SK-N-MC (cell line): ENCODE results near the gene STK32A.

Experiments
- DNase-seq: peaks from one replicate; pipeline ENCODE4 v3.0.0-alpha.2; 2011; ENCODE audit warnings: low read depth, low spot score
- H3K27ac ChIP-seq: fragments of 200-600 bp; sonication (generic); 2 replicates; pipeline ENCODE4 v1.5.1; 2016; ENCODE audit warnings: mixed run types
- H3K36me3 ChIP-seq: fragments of 200-600 bp; sonication (generic); 2 replicates; pipeline ENCODE4 v1.6.1; 2017; ENCODE audit warnings: antibody characterized with exemption, low read length, mixed read lengths; ENCODE audit not compliant: insufficient read depth
- H3K4me3 ChIP-seq: fragments of 200-600 bp; sonication (generic); 2 replicates; pipeline ENCODE4 v1.5.1; 2016
- H3K9ac ChIP-seq: fragments of 200-600 bp; sonication (generic); 2 replicates; pipeline ENCODE4 v1.8.0; 2017; ENCODE audit warnings: mixed run types, mixed read lengths; ENCODE audit not compliant: insufficient read length
- H3K9me3 ChIP-seq: fragments of 200-600 bp; sonication (generic); 2 replicates; pipeline ENCODE4 v1.6.1; 2017; ENCODE audit warnings: low read depth, mild to moderate bottlenecking, antibody characterized with exemption, low read length, moderate library complexity, mixed read lengths
- EZH2 ChIP-seq: fragments of 200-600 bp; sonication (generic); IDR thresholded peaks from one replicate; pipeline ENCODE4 v1.6.1; 2017; ENCODE audit warnings: antibody characterized with exemption
- FOXP2 ChIP-seq: optimal IDR thresholded peaks from 2 replicates; pipeline ENCODE3; 2011; ENCODE audit warnings: mild to moderate bottlenecking, moderate library complexity; ENCODE audit not compliant: insufficient read depth; ENCODE audit errors: extremely low read length, control extremely low read depth
- POLR2AphosphoS5 ChIP-seq: IDR thresholded peaks from 2 replicates; pipeline ENCODE4 v1.6.1; 2012; ENCODE audit warnings: mild to moderate bottlenecking, low read depth, low read length, borderline replicate concordance

Gene STK32A

DNA sequence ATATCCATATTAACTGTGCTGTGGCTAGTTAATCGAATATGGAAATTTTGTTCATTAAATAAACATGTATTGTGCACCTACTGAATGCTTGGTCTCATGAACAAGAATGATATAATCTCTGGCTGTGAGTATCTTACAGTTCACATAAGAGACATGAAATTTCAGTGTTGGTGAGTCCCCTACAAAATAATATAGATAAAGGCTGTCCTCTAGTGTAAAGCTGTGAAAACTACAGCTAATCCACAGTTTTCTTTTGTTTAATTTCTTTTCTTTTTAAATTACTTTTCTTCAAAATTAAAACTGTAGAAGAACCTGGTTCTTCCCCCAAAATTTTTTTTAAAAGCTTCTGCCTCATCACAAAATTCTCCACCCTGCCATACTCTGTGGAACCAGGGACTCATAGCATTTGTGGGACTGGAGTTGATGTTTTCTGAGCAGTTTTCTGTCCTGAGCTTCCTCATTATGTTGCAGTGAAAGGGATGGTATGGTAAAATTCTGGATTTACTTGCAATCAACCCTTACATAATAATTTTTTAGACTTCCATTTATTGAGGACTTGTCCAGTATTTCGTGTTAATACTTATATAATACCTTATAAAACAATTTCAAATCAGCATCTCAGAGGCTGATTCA is 135.0 kb downstream of the STK32A start:
- no peak for TF ChIP-seq EZH2
- TF ChIP-seq FOXP2: no peak
- TF ChIP-seq POLR2AphosphoS5: no peak

GRCh38 chr5:147371290-147371689 is 136.5 kb downstream of the STK32A start:
- no peaks in the 10 kb centered on the region for H3K9me3 ChIP-seq
- H3K27ac ChIP-seq: no peak overlapping the region
- H3K36me3 ChIP-seq: no peaks in the 10 kb centered on the region
- H3K4me3 ChIP-seq: no peak overlapping the region
- no peak for DNase-seq
- H3K9ac ChIP-seq: no peak overlapping the region
- TF ChIP-seq EZH2: no peak
- TF ChIP-seq FOXP2: no peak
- no peak for TF ChIP-seq POLR2AphosphoS5

More for the DNA sequence above, 135.0 kb downstream of the STK32A start:
- no peak overlapping the region for H3K9ac ChIP-seq
- H3K9me3 ChIP-seq: no peaks in the 10 kb centered on the region
- H3K27ac ChIP-seq: no peak overlapping the region
- H3K4me3 ChIP-seq: no peak overlapping the region
- DNase-seq: no peak
- no peaks in the 10 kb centered on the region for H3K36me3 ChIP-seq

GRCh38 chr5:147372191-147372590 is 137.4 kb downstream of the STK32A start:
- no peak for TF ChIP-seq EZH2
- TF ChIP-seq POLR2AphosphoS5: no peak
- TF ChIP-seq FOXP2: no peak
- Histone ChIP-seq H3K4me3 (no peak overlapping the region), H3K9ac (no peak overlapping the region), H3K36me3 (no peaks in the 10 kb centered on the region), H3K9me3 (no peaks in the 10 kb centered on the region), H3K27ac (no peak overlapping the region)
- DNase-seq: no peak

DNA sequence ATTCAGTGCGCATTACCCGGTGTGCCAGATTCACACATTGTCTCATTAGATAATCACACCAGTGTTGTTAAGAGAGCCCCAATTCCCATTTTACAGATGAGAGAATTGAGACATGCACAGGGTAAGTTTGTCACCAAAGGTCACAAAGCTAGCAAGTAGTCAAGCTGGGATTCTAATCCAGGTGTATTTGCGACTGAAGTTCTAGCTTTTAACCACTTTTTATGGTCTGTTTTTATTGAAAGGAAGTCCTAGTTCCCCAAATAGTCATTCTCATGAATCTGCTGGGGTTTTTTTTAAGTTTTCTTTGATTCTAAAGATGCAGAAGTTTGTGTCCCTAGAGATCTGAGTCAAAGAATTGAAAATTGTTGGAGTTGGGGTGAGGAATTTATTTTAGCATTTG is 138.5 kb downstream of the STK32A start:
- no peak for DNase-seq
- no peak overlapping the region for H3K9ac ChIP-seq
- TF ChIP-seq POLR2AphosphoS5 (no peak), EZH2 (no peak), FOXP2 (no peak)
- no peak overlapping the region for H3K27ac ChIP-seq
- no peak overlapping the region for H3K4me3 ChIP-seq
- no peaks in the 10 kb centered on the region for H3K9me3 ChIP-seq
- H3K36me3 ChIP-seq: no peaks in the 10 kb centered on the region

DNA sequence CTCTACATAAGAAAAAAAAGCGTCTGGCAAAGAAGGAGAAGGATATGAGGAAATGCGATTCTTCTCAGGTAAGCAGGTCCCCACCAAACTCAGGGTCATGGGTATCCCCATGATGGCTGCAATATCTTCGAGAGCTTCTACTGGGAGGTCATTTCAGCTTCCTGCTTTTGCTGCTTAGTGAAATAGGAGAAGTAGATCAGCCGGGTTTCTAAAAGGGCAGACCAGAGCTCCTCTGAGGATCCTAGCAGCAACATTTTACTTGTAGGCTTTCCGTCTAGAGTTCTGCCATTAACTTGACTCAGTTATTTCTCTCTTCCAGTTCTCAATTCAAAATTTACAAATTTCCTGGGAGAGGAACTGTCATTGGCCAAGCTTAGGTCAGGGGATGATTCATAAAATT is 140.3 kb downstream of the STK32A start:
- no peak for DNase-seq
- no peak for TF ChIP-seq POLR2AphosphoS5
- no peak for TF ChIP-seq EZH2
- no peak for TF ChIP-seq FOXP2
- H3K4me3 ChIP-seq: no peak overlapping the region

GRCh38 chr5:147377682-147378081 is 142.9 kb downstream of the STK32A start:
- Histone ChIP-seq H3K36me3 (no peaks in the 10 kb centered on the region), H3K9ac (no peak overlapping the region), H3K4me3 (no peak overlapping the region), H3K27ac (no peak overlapping the region), H3K9me3 (no peaks in the 10 kb centered on the region)
- DNase-seq: no peak
- no peak for TF ChIP-seq POLR2AphosphoS5
- no peak for TF ChIP-seq FOXP2
- TF ChIP-seq EZH2: no peak

More for the DNA sequence above, 140.3 kb downstream of the STK32A start:
- Histone ChIP-seq H3K27ac (no peak overlapping the region), H3K9me3 (no peaks in the 10 kb centered on the region), H3K36me3 (no peaks in the 10 kb centered on the region), H3K9ac (no peak overlapping the region)

GRCh38 chr5:147381555-147381954 is 146.7 kb downstream of the STK32A start:
- Histone ChIP-seq H3K27ac (no peak overlapping the region), H3K36me3 (no peaks in the 10 kb centered on the region), H3K9ac (no peak overlapping the region), H3K4me3 (no peak overlapping the region), H3K9me3 (no peaks in the 10 kb centered on the region)
- DNase-seq: no peak
- TF ChIP-seq FOXP2 (no peak), EZH2 (no peak), POLR2AphosphoS5 (no peak)

DNA sequence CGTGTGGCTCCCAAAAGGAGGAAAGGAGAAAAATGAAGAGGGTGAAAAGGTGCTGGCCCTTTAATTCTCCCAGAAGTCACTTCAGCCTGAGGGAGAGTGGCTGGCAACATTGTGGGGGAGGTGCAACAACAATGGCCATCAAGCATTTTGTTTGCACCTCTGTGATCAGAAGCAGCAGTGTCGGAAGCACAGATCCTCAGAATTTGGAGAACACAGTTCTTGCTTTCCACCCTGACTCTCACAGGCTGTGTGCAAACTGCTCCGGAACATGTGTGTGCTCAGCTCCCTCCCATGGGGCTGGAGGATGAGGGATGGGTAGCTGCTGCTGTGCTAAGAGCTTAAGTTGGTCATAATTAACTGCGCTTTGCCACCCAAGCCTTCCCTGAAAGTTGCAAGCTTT is 147.9 kb downstream of the STK32A start:
- H3K27ac ChIP-seq: no peak overlapping the region
- no peak overlapping the region for H3K4me3 ChIP-seq
- no peak overlapping the region for H3K9ac ChIP-seq
- H3K36me3 ChIP-seq: no peaks in the 10 kb centered on the region
- TF ChIP-seq POLR2AphosphoS5 (no peak), FOXP2 (no peak)
- DNase-seq: no peak
- no peaks in the 10 kb centered on the region for H3K9me3 ChIP-seq
